ENCODE data around the gene TEX38.
"Not testable (repeated sequence)": the region's sequence is repeated elsewhere in the genome, so short reads cannot be mapped to it uniquely, and the experiment has no call there.

Gene TEX38

DNA sequence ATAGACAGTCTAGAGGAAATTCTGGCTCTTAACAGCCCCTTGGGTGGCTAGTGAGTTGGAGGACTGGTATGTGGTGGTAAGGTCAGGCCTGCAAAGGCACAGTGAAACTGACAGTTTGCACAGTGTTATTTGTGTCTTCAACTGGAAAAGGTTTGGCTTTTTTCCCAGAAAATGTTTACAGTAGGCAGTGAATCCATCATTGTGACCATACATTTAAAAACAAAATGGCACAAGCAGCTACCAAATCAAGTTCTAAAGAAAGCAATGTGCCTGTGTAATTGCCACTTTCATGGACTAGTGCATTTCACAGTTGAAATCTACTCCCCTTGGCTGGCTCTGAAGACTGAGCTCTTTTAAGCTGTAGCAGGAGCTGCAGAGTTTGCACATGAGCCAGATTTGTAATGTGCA is 28.3 kb upstream of the TEX38 start:
- Histone ChIP-seq H3K4me1 (peaks cover 12% of the 10 kb centered on the region), H3K9ac (no peak overlapping the region), H3K27me3 (no peaks in the 10 kb centered on the region), H3K27ac (no peak overlapping the region), H3K4me3 (no peak overlapping the region), H3K36me3 (peaks cover 28% of the 10 kb centered on the region), H4K20me1 (no peaks in the 10 kb centered on the region), H3K4me2 (peak overlapping the region; percentile 20), H3K9me3 (peaks cover 5% of the 10 kb centered on the region; the same call in 1 of the 2 replicates)
- no peak for TF ChIP-seq Cebpa-rat (IDR thresholded peaks at IDR 0.05)

DNA sequence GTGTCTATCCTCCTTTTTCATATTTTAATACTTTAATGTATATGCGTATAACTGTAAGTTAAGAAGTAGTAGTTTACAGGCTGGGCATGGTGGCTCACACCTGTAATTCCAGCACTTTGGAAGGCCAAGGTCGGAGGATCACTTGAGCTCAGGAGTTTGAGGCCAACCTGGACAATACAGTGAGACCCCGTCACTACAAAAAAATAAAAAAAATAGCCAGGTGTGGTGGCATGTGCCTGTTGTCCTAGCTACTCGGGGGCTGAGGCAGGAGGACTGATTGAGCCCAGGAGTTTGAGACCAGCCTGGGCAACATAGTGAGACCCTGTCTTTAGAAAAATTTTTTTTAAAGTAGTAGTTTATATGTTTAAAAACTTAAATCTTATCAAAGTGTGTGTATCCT is 25.8 kb upstream of the TEX38 start:
- Histone ChIP-seq H3K4me3 (no peak overlapping the region), H3K36me3 (peaks cover 51% of the 10 kb centered on the region), H3K4me1 (peaks cover 12% of the 10 kb centered on the region), H3K4me2 (no peak overlapping the region), H3K9ac (no peak overlapping the region), H3K27me3 (no peaks in the 10 kb centered on the region), H3K9me3 (peaks cover 26% of the 10 kb centered on the region), H4K20me1 (no peaks in the 10 kb centered on the region), H3K27ac (no peak overlapping the region)
- no peak for TF ChIP-seq Cebpa-rat (IDR thresholded peaks at IDR 0.05)

DNA sequence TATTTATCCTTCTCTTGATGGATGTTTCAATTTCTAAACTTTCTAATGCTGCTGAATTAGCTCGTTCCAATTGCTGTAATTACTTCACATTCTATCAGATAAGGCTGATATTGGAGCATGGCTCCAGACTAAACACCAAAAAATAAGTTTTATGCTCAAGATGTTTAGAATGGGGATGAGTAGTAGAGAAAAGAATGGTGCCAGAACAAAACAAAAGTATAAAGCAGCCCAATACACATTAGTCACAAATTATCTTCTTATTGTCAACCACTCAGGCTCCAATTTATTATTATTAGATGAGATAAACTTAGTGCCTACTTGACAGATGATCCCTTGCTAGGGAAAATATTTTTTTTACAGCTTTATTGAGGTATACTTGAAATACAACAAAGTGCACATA is 25.3 kb upstream of the TEX38 start:
- H3K27ac ChIP-seq: no peak overlapping the region
- no peak for TF ChIP-seq Cebpa-rat (IDR thresholded peaks at IDR 0.05)
- no peak overlapping the region for H3K9ac ChIP-seq
- H4K20me1 ChIP-seq: no peaks in the 10 kb centered on the region
- no peak overlapping the region for H3K4me3 ChIP-seq
- no peaks in the 10 kb centered on the region for H3K27me3 ChIP-seq
- H3K36me3 ChIP-seq: peaks cover 51% of the 10 kb centered on the region
- H3K9me3 ChIP-seq: peaks cover 26% of the 10 kb centered on the region
- no peak overlapping the region for H3K4me2 ChIP-seq
- H3K4me1 ChIP-seq: peaks cover 12% of the 10 kb centered on the region

DNA sequence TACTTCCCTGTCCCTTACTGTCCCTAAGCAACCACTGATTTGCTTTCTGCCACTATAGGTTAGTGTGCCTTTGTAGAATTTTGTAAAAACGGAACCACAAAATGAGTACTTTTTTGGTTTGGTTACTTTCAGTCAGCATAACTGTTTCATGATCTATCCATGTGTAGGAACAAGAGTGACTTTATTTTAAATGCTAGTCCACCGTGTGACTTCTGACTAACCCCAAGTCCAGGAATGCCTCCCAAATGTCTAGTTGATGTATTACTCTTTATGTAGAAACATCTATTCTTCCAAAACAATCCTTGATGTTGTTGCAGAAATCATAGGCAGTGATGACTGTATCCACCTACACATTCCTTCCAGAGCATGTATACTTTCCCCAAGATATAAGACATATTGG is 24.8 kb upstream of the TEX38 start:
- no peak for TF ChIP-seq Cebpa-rat (IDR thresholded peaks at IDR 0.05)
- Histone ChIP-seq H4K20me1 (no peaks in the 10 kb centered on the region), H3K9me3 (peaks cover 26% of the 10 kb centered on the region), H3K36me3 (peaks cover 51% of the 10 kb centered on the region), H3K4me3 (no peak overlapping the region), H3K9ac (no peak overlapping the region), H3K4me2 (no peak overlapping the region), H3K27ac (no peak overlapping the region), H3K27me3 (no peaks in the 10 kb centered on the region), H3K4me1 (peaks cover 12% of the 10 kb centered on the region)

DNA sequence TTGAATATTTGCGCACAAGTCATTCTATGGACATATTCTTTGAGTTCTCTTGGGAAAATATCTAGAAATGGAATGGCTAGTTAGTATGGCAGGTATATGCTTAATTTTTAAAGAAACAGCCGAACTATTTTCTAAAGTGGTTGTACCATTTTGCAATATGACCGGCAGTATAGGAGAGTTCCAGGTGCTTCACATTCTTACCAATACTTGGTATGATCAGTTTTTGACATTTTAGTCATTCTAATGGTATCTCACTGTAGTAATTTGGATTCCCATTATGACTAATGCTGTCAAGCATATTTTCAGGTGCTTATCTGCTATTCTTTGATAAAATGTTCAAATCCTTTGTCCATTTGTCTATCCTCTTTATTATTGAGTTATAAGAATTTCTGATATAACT is 24.0 kb upstream of the TEX38 start:
- no peak overlapping the region for H3K27ac ChIP-seq
- H3K9ac ChIP-seq: no peak overlapping the region
- no peaks in the 10 kb centered on the region for H4K20me1 ChIP-seq
- H3K9me3 ChIP-seq: peaks cover 26% of the 10 kb centered on the region
- H3K27me3 ChIP-seq: no peaks in the 10 kb centered on the region
- no peak overlapping the region for H3K4me2 ChIP-seq
- no peak overlapping the region for H3K4me3 ChIP-seq
- peaks cover 12% of the 10 kb centered on the region for H3K4me1 ChIP-seq
- TF ChIP-seq Cebpa-rat (IDR thresholded peaks at IDR 0.05): no peak
- H3K36me3 ChIP-seq: peaks cover 53% of the 10 kb centered on the region

DNA sequence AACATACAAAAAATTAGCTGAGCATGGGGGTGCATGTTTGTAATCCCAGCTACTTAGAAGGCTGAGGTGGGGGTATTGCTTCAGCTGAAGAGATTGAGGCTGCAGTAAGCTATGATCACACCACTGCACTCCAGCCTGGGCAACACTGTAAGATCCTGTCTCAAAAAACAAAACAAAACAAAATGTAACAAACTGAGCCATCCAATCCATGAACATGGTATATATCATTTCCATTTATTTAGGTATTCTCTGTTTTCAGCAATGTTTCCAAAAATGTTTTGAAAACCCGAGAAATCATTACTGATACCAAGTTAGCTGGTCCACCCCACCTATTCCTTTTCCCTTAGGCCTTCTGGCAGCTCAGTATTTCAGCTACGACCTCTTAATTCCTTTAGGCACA is 21.9 kb upstream of the TEX38 start:
- Histone ChIP-seq H3K4me1 (no peaks in the 10 kb centered on the region), H3K36me3 (peaks cover 68% of the 10 kb centered on the region), H3K9me3 (peaks cover 27% of the 10 kb centered on the region), H3K9ac (no peak overlapping the region), H3K27ac (no peak overlapping the region), H3K4me3 (no peak overlapping the region), H4K20me1 (no peaks in the 10 kb centered on the region), H3K4me2 (no peak overlapping the region), H3K27me3 (no peaks in the 10 kb centered on the region)
- TF ChIP-seq Cebpa-rat (IDR thresholded peaks at IDR 0.05): no peak

DNA sequence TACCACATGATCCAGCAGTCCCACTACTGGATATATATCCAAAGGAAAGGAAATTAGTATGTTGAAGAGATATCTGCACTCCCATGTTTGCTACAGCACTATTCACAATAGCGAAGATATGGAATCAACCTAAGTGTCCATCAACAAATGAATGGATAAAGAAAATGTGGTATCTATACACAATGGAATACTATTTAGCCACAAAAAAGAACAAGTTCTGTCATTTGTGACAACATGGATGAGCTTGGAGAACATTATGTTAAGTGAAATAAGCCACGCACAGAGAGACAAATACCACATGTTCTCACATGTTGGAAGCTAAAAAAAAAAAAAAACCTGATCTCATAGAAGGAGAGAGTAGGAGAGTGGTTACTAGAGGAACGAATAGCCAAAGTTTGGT is 21.2 kb upstream of the TEX38 start:
- no peaks in the 10 kb centered on the region for H4K20me1 ChIP-seq
- no peak overlapping the region for H3K4me3 ChIP-seq
- no peaks in the 10 kb centered on the region for H3K27me3 ChIP-seq
- no peaks in the 10 kb centered on the region for H3K4me1 ChIP-seq
- peaks cover 32% of the 10 kb centered on the region for H3K9me3 ChIP-seq
- no peak overlapping the region for H3K9ac ChIP-seq
- H3K27ac ChIP-seq: no peak overlapping the region
- peaks cover 72% of the 10 kb centered on the region for H3K36me3 ChIP-seq
- no peak overlapping the region for H3K4me2 ChIP-seq
- no peak for TF ChIP-seq Cebpa-rat (IDR thresholded peaks at IDR 0.05)

DNA sequence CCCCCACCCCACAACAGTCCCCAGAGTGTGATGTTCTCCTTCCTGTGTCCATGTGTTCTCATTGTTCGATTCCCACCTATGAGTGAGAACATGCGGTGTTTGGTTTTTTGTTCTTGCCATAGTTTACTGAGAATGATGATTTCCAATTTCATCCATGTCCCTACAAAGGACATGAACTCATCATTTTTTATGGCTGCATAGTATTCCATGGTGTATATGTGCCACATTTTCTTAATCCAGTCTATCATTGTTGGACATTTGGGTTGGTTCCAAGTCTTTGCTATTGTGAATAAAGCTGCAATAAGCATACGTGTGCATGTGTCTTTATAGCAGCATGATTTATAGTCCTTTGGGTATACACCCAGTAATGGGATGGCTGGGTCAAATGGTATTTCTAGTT is 20.5 kb upstream of the TEX38 start:
- H4K20me1 ChIP-seq, H3K4me1 ChIP-seq, H3K27ac ChIP-seq, H3K4me3 ChIP-seq, H3K27me3 ChIP-seq, H3K9ac ChIP-seq, H3K4me2 ChIP-seq: not testable (repeated sequence)
- H3K9me3 ChIP-seq: peaks cover 32% of the 10 kb centered on the region
- peaks cover 79% of the 10 kb centered on the region for H3K36me3 ChIP-seq

DNA sequence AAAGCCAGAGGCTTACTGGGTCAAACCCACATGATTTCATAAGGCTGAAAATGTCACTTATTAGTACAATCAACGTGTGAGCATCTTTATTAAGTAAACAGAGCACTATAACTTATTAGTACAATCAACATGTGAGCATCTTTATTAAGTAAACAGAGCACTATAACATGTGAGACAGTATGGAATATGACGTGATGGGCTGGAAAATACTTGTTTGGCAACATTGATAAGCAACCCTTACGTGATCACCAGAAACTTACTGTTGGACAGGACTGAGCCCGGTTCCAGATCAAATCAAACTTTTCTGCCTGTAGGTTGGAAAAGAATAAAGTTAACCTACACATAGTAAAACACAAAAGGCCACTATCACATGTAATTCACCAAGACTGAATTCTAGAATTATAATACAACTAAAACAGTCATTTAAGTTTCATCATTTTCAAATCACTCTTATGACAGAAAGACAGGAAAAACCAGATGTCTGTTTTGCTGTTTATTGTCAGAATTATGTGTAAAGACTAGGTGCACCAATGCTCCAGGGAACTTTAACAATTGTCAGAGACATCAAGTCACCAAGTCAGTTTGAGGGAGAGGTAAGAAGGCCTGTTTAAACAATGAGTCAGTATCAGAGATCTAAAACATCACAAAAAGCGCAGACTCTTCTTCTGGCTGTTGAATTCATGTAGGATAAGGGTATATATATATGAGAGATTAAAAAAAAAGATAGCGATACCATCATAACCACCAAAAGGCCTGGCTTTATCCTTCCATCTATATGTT is 19.1 kb upstream of the TEX38 start:
- H4K20me1 ChIP-seq: no peaks in the 10 kb centered on the region
- no peak for TF ChIP-seq Cebpa-rat (IDR thresholded peaks at IDR 0.05)
- peaks cover 32% of the 10 kb centered on the region for H3K9me3 ChIP-seq
- no peak overlapping the region for H3K4me2 ChIP-seq
- H3K4me3 ChIP-seq: no peak overlapping the region
- no peaks in the 10 kb centered on the region for H3K27me3 ChIP-seq
- no peaks in the 10 kb centered on the region for H3K4me1 ChIP-seq
- H3K9ac ChIP-seq: no peak overlapping the region
- no peak overlapping the region for H3K27ac ChIP-seq
- H3K36me3 ChIP-seq: peaks cover 83% of the 10 kb centered on the region

DNA sequence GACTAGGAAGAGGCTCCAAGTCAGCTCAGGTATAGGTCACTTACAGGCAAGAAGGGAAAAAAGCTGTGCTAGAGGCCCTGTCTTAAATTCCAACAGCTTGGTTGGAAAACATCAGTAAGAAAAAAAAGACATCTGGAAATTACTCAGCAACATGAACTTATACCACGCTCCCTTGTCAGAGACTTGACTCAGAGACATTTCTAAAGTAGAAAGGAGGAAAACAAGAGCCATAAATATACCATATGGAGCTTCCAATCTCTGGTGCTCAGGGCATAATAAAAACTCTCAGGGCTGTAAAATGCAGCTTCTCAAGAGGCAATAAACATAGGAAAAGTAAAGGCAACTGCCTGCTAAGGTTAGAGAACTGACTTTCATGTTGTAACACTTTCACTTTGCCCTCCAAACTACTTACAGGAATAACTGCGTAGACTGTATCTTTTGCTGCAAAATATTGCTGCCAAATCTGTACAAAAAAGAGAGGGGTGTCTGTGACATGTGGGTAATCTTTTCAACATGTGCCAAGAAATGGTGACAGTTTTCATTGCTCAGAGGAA is 18.2 kb upstream of the TEX38 start:
- H3K4me2 ChIP-seq: no peak overlapping the region
- H4K20me1 ChIP-seq: no peaks in the 10 kb centered on the region
- H3K36me3 ChIP-seq: peaks cover 83% of the 10 kb centered on the region
- H3K27ac ChIP-seq: no peak overlapping the region
- peaks cover 26% of the 10 kb centered on the region for H3K9me3 ChIP-seq
- TF ChIP-seq Cebpa-rat (IDR thresholded peaks at IDR 0.05): no peak
- H3K4me3 ChIP-seq: no peak overlapping the region
- no peaks in the 10 kb centered on the region for H3K4me1 ChIP-seq
- H3K27me3 ChIP-seq: no peaks in the 10 kb centered on the region
- no peak overlapping the region for H3K9ac ChIP-seq
